Measurements from ENCODE around the gene XBP1.
"Not testable (repeated sequence)": the region's sequence is repeated elsewhere in the genome, so short reads cannot be mapped to it uniquely, and the experiment has no call there.

GRCh38 chr22:28805426-28805825 lies 5.1 kb upstream of the XBP1 start:
- TF ChIP-seq CTCF, POLR2A (IDR thresholded peaks at IDR 0.05): not testable (repeated sequence)

Measured in testis (tissue), 2 donors.